H9 (cell line): ENCODE data around the gene TNFRSF11A. TPM values are rescaled to one million over a fixed set of nuclear protein-coding genes. Genes with fewer than 3 reads are reported as not detected.
A peak's percentile ranks its signal among the peaks of the same experiment; 100 is the strongest.

ENCODE experiments used
- DNase-seq: peaks from one replicate; pipeline ENCODE4 v3.0.0-alpha.2; 2017
- H2AFZ ChIP-seq: one replicate; pipeline ENCODE4 v1.6.1; 2013; ENCODE audit warnings: mild to moderate bottlenecking, low read length, control low read depth, moderate library complexity
- H2AK5ac ChIP-seq: 2 replicates; pipeline ENCODE4 v1.6.1; 2013; ENCODE audit warnings: low read length, control low read depth, mixed read lengths; ENCODE audit not compliant: insufficient read length
- H2BK120ac ChIP-seq: one replicate; pipeline ENCODE4 v1.6.1; 2013; ENCODE audit warnings: low read depth, mild to moderate bottlenecking, low read length, control low read depth, inconsistent platforms; ENCODE audit not compliant: poor library complexity, severe bottlenecking
- H2BK12ac ChIP-seq: 2 replicates; pipeline ENCODE4 v1.6.1; 2013; ENCODE audit warnings: low read length, control low read depth, mixed read lengths, low read depth; ENCODE audit not compliant: insufficient read length
- H2BK15ac ChIP-seq: 2 replicates; pipeline ENCODE4 v1.6.1; 2013; ENCODE audit warnings: low read depth, low read length, control low read depth
- H2BK20ac ChIP-seq: one replicate; pipeline ENCODE4 v1.6.1; 2013; ENCODE audit warnings: low read depth, mild to moderate bottlenecking, low read length, control low read depth, inconsistent platforms; ENCODE audit not compliant: poor library complexity, severe bottlenecking
- H2BK5ac ChIP-seq: 2 replicates; pipeline ENCODE4 v1.6.1; 2013; ENCODE audit warnings: low read length, control low read depth, mixed read lengths; ENCODE audit not compliant: insufficient read length
- H3K14ac ChIP-seq: 2 replicates; pipeline ENCODE4 v1.6.1; 2013; ENCODE audit warnings: low read length, control low read depth; ENCODE audit not compliant: insufficient read depth
- H3K18ac ChIP-seq: 2 replicates; pipeline ENCODE4 v1.6.1; 2013; ENCODE audit warnings: low read depth, mild to moderate bottlenecking, mixed read lengths, low read length, control low read depth; ENCODE audit not compliant: insufficient read length
- H3K23ac ChIP-seq: 2 replicates; pipeline ENCODE4 v1.6.1; 2013; ENCODE audit warnings: low read length, control low read depth, mixed read lengths, low read depth; ENCODE audit not compliant: insufficient read length
- H3K23me2 ChIP-seq: 2 replicates; pipeline ENCODE4 v1.6.1; 2013; ENCODE audit warnings: low read depth, mild to moderate bottlenecking, mixed read lengths, low read length, control low read depth; ENCODE audit not compliant: insufficient read length, poor library complexity, severe bottlenecking
- H3K27ac ChIP-seq: 2 replicates; pipeline ENCODE4 v1.5.1; 2013; ENCODE audit warnings: low read length, control low read depth, mixed read lengths, low read depth; ENCODE audit not compliant: insufficient read length
- H3K27me3 ChIP-seq: 2 replicates; pipeline ENCODE4 v1.6.1; 2013; ENCODE audit warnings: low read length, control low read depth, inconsistent platforms; ENCODE audit not compliant: insufficient read depth
- H3K4ac ChIP-seq: 2 replicates; pipeline ENCODE4 v1.6.1; 2013; ENCODE audit warnings: low read depth, mild to moderate bottlenecking, control low read depth, inconsistent platforms, low read length, moderate library complexity
- H3K4me1 ChIP-seq: 2 replicates; pipeline ENCODE4 v1.6.1; 2013; ENCODE audit warnings: low read length, control low read depth, inconsistent platforms; ENCODE audit not compliant: insufficient read depth
- H3K4me2 ChIP-seq: 2 replicates; pipeline ENCODE4 v1.6.1; 2013; ENCODE audit warnings: low read length, control low read depth, mixed read lengths; ENCODE audit not compliant: insufficient read length, insufficient read depth
- H3K56ac ChIP-seq: 2 replicates; pipeline ENCODE4 v1.6.1; 2013; ENCODE audit warnings: low read depth, mild to moderate bottlenecking, mixed read lengths, low read length, control low read depth; ENCODE audit not compliant: insufficient read length
- H3K79me1 ChIP-seq: 2 replicates; pipeline ENCODE4 v1.6.1; 2013; ENCODE audit warnings: low read depth, mild to moderate bottlenecking, moderate library complexity, low read length, control low read depth, inconsistent platforms; ENCODE audit not compliant: insufficient read depth, poor library complexity, severe bottlenecking
- H3K79me2 ChIP-seq: 2 replicates; pipeline ENCODE4 v1.6.1; 2013; ENCODE audit warnings: low read length, control low read depth, inconsistent platforms; ENCODE audit not compliant: insufficient read depth
- H3K9ac ChIP-seq: 2 replicates; pipeline ENCODE4 v1.6.1; 2013; ENCODE audit warnings: low read length, control low read depth, mixed read lengths; ENCODE audit not compliant: insufficient read length; ENCODE audit errors: extremely low read depth
- H3K9me3 ChIP-seq: one replicate; pipeline ENCODE4 v1.6.1; 2013; ENCODE audit warnings: low read depth, low read length, inconsistent platforms; ENCODE audit not compliant: control insufficient read depth
- H3T11ph ChIP-seq: one replicate; pipeline ENCODE4 v1.6.1; 2013; ENCODE audit warnings: mild to moderate bottlenecking, low read length, control low read depth, inconsistent platforms
- H4K20me1 ChIP-seq: one replicate; pipeline ENCODE4 v1.6.1; 2013; ENCODE audit not compliant: control insufficient read depth, insufficient read length, insufficient read depth
- H4K5ac ChIP-seq: 2 replicates; pipeline ENCODE4 v1.6.1; 2013; ENCODE audit warnings: low read depth, mild to moderate bottlenecking, mixed read lengths, low read length, control low read depth; ENCODE audit not compliant: insufficient read length
- H4K8ac ChIP-seq: replicated peaks from 2 replicates; pipeline ENCODE4 v1.6.1; 2013; ENCODE audit warnings: low read length, control low read depth, mixed read lengths, low read depth; ENCODE audit not compliant: insufficient read length
- H4K91ac ChIP-seq: 2 replicates; pipeline ENCODE4 v1.6.1; 2013; ENCODE audit warnings: low read depth, mild to moderate bottlenecking, moderate library complexity, mixed read lengths, low read length, control low read depth; ENCODE audit not compliant: insufficient read length
- H3K27ac Mint-ChIP-seq, 3 experiments: 2 replicates in 2 of 3; 3 replicates in 1 of 3; pipeline ENCODE4 v1.8.0; 2020 to 2021; ENCODE audit warnings: mixed read lengths in 3 of 3, mild to moderate bottlenecking in 1 of 3, moderate library complexity in 1 of 3
- H3K27me3 Mint-ChIP-seq: 2 replicates; pipeline ENCODE4 v1.8.0; 2021; ENCODE audit warnings: low read depth, mild to moderate bottlenecking, moderate library complexity, mixed read lengths
- H3K36me3 Mint-ChIP-seq, 3 experiments: 2 replicates in 2 of 3; 3 replicates in 1 of 3; pipeline ENCODE4 v1.8.0; 2020 to 2021; ENCODE audit warnings: low read depth in 3 of 3, mixed read lengths in 3 of 3; ENCODE audit not compliant: insufficient read depth in 1 of 3
- H3K4me1 Mint-ChIP-seq, 2 experiments: 2 replicates each; pipeline ENCODE4 v1.8.0; 2020; ENCODE audit warnings: mixed read lengths in 2 of 2
- H3K4me3 Mint-ChIP-seq, 2 experiments: 2 replicates in 1 of 2; 3 replicates in 1 of 2; pipeline ENCODE4 v1.8.0; 2020 to 2021; ENCODE audit warnings: mild to moderate bottlenecking in 2 of 2, mixed read lengths in 2 of 2, moderate library complexity in 1 of 2
- H3K9me3 Mint-ChIP-seq, 2 experiments: 2 replicates in 1 of 2; 3 replicates in 1 of 2; pipeline ENCODE4 v1.8.0; 2020; ENCODE audit warnings: mild to moderate bottlenecking in 2 of 2, mixed read lengths in 2 of 2, moderate library complexity in 1 of 2
- WGBS: extraction: QIAGEN DNeasy Blood & Tissue Kit; methylation state at CpG from one replicate; pipeline ENCODE4 v1.1.7; 2013; ENCODE audit warnings: missing lambda C conversion rate, low lambda C conversion rate, mixed read lengths; ENCODE audit not compliant: insufficient read length; ENCODE audit errors: extremely low coverage; 5-methylcytosine and 5-hydroxymethylcytosine counted together
- total RNA-seq: library from RNA; stranded (reverse); gene quantifications from 2 replicates; pipeline ENCODE4 v1.2.1, GENCODE V29; 2021
- TF ChIP-seq, protein P1 (sequence below): fragments of 200-600 bp; sonication (generic); conservative IDR thresholded peaks from 3 replicates; pipeline ENCODE4 v1.8.0; 2021; ENCODE audit warnings: antibody characterized with exemption, mild to moderate bottlenecking

TNFRSF11A gene
- total RNA-seq, 1 experiment from 2014 or later: 7.8 TPM

DNA sequence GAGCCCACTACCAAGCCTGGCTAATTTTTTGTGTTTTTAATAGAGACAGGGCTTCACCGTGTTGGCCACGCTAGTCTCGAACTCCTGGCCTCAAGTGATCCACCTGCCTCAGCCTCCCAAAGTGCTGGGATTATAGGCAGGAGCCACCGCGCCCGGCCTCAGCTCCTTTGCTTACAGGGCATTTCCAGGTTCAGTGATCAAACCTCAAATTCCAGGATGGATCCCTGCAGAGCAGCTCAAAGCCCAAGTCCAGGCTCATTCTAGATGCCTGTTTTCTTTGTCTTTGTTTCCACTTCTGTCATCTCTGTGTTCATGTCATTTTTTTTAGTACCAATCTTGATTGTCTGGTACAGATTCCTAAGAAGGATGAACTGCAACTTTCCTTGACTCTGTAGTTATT, 41.9 kb downstream of the TNFRSF11A start:
- H3K27me3 ChIP-seq: no peaks in the 10 kb centered on the region
- H2AK5ac ChIP-seq: no peak overlapping the region
- H3K9me3 Mint-ChIP-seq: no peaks in the 10 kb centered on the region
- H2BK120ac ChIP-seq: no peak overlapping the region
- H2BK5ac ChIP-seq: no peak overlapping the region
- H3T11ph ChIP-seq: no peak overlapping the region
- H4K20me1 ChIP-seq: no peaks in the 10 kb centered on the region
- no peak overlapping the region for H2BK12ac ChIP-seq
- no peak overlapping the region for H3K27ac ChIP-seq
- H3K4me1 Mint-ChIP-seq: peaks cover 20 to 21% of the 10 kb centered on the region in 2 experiments
- H3K9me3 ChIP-seq: no peaks in the 10 kb centered on the region
- no peaks in the 10 kb centered on the region; the same call in 1 of the 2 replicates for H3K27me3 Mint-ChIP-seq
- no peaks in the 10 kb centered on the region for H3K23me2 ChIP-seq
- no peak overlapping the region for H3K18ac ChIP-seq
- H3K27ac Mint-ChIP-seq: peak overlapping the region; percentile 13 to 38 (median 34); a peak in 1 of 7 replicates
- TF ChIP-seq, protein P1, sequence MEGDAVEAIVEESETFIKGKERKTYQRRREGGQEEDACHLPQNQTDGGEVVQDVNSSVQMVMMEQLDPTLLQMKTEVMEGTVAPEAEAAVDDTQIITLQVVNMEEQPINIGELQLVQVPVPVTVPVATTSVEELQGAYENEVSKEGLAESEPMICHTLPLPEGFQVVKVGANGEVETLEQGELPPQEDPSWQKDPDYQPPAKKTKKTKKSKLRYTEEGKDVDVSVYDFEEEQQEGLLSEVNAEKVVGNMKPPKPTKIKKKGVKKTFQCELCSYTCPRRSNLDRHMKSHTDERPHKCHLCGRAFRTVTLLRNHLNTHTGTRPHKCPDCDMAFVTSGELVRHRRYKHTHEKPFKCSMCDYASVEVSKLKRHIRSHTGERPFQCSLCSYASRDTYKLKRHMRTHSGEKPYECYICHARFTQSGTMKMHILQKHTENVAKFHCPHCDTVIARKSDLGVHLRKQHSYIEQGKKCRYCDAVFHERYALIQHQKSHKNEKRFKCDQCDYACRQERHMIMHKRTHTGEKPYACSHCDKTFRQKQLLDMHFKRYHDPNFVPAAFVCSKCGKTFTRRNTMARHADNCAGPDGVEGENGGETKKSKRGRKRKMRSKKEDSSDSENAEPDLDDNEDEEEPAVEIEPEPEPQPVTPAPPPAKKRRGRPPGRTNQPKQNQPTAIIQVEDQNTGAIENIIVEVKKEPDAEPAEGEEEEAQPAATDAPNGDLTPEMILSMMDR: no peak
- H3K23ac ChIP-seq: no peak overlapping the region
- H2BK15ac ChIP-seq: no peak overlapping the region
- no peak overlapping the region for H4K5ac ChIP-seq
- H3K56ac ChIP-seq: no peak overlapping the region
- no peaks in the 10 kb centered on the region for H3K79me1 ChIP-seq
- no peak overlapping the region for H4K91ac ChIP-seq
- peaks cover 17 to 28% (median 28%) of the 10 kb centered on the region in 3 experiments for H3K36me3 Mint-ChIP-seq
- H2AFZ ChIP-seq: no peak overlapping the region
- H3K4ac ChIP-seq: no peak overlapping the region
- H3K79me2 ChIP-seq: no peaks in the 10 kb centered on the region
- no peak overlapping the region for H3K4me3 Mint-ChIP-seq
- DNase-seq: no peak
- no peaks in the 10 kb centered on the region for H3K4me1 ChIP-seq
- H3K9ac ChIP-seq: no peak overlapping the region
- H3K14ac ChIP-seq: no peak overlapping the region
- WGBS: no CpG with 5 or more reads among the region's 6 CpGs
- no peak overlapping the region for H2BK20ac ChIP-seq
- no peak overlapping the region for H3K4me2 ChIP-seq
- no peak overlapping the region for H4K8ac ChIP-seq
